PC-3 (cell line): ENCODE data around the gene LPIN1. TPM values are rescaled to one million over a fixed set of nuclear protein-coding genes. Genes with fewer than 3 reads are reported as not detected.

Experiments
- ATAC-seq: fragments of 200-7000 bp; cut with Tn5 transposase; 2 replicates; pipeline ENCODE4 v1.9.1; 2020; ENCODE audit warnings: mild to moderate bottlenecking, moderate library complexity
- BruUV-seq: library from RNA; stranded (reverse); fragments of 400-500 nt; replicated peaks from 2 replicates; lab custom pipeline; 2021; lab: Mats Ljungman, UMichigan
- CTCF ChIA-PET: fragments of 300-600 bp; sonication (Branson Sonifier 250); formaldehyde crosslinking; loops from one replicate; lab custom pipeline; 2022; ENCODE audit warnings: antibody characterized with exemption; lab: Charles Lee
- POLR2A ChIA-PET: fragments of 300-600 bp; sonication (Branson Sonifier 250); formaldehyde crosslinking; loops from one replicate; lab custom pipeline; 2022; ENCODE audit warnings: antibody characterized with exemption; ENCODE audit not compliant: unreplicated experiment; lab: Charles Lee
- DNase-seq: peaks from one replicate; pipeline ENCODE4 v3.0.0-alpha.2; 2015
- H2AFZ ChIP-seq: fragments of 300-600 bp; sonication (generic); 2 replicates; pipeline ENCODE4 v1.6.0; 2016; ENCODE audit warnings: antibody characterized with exemption, low read length
- H3F3A ChIP-seq: fragments of 300-600 bp; sonication (generic); one replicate; pipeline ENCODE4 v1.6.0; 2017; ENCODE audit warnings: antibody characterized with exemption, low read length, control low read depth, mild to moderate bottlenecking; ENCODE audit not compliant: unreplicated experiment
- H3K27ac ChIP-seq: fragments of 300-600 bp; sonication (generic); 2 replicates; pipeline ENCODE4 v1.5.1; 2016; ENCODE audit warnings: mild to moderate bottlenecking, low read length
- H3K27me3 ChIP-seq: fragments of 300-600 bp; sonication (generic); 2 replicates; pipeline ENCODE4 v1.6.1; 2016; ENCODE audit warnings: low read length, mixed read lengths
- H3K36me3 ChIP-seq: fragments of 300-600 bp; sonication (generic); 2 replicates; pipeline ENCODE4 v1.6.1; 2016; ENCODE audit warnings: low read depth, mixed run types, low read length, mixed read lengths
- H3K4me1 ChIP-seq: fragments of 300-600 bp; sonication (generic); 2 replicates; pipeline ENCODE4 v1.5.1; 2016; ENCODE audit warnings: low read length; ENCODE audit not compliant: insufficient read depth
- H3K4me2 ChIP-seq: fragments of 300-600 bp; sonication (generic); 2 replicates; pipeline ENCODE4 v1.6.0; 2016; ENCODE audit warnings: low read length
- H3K4me3 ChIP-seq: fragments of 300-600 bp; sonication (generic); 2 replicates; pipeline ENCODE4 v1.5.1; 2016; ENCODE audit warnings: mild to moderate bottlenecking, low read length, mixed read lengths
- H3K79me2 ChIP-seq: fragments of 300-600 bp; sonication (generic); 2 replicates; pipeline ENCODE4 v1.6.1; 2017; ENCODE audit warnings: low read length, mixed read lengths
- H3K9ac ChIP-seq: fragments of 300-600 bp; sonication (generic); 2 replicates; pipeline ENCODE4 v1.6.0; 2016; ENCODE audit warnings: mild to moderate bottlenecking, low read length
- H3K9me2 ChIP-seq: fragments of 300-600 bp; sonication (generic); replicated peaks from 2 replicates; pipeline ENCODE4 v1.6.1; 2016; ENCODE audit warnings: mixed run types, low read length, mixed read lengths
- H3K9me3 ChIP-seq: fragments of 300-600 bp; sonication (generic); 2 replicates; pipeline ENCODE4 v1.6.1; 2016; ENCODE audit warnings: low read length, mixed read lengths
- H4K20me1 ChIP-seq: fragments of 300-600 bp; sonication (generic); 2 replicates; pipeline ENCODE4 v1.6.1; 2016; ENCODE audit warnings: low read length, mixed read lengths
- CTCF ChIP-seq: fragments of 300-600 bp; sonication (generic); conservative IDR thresholded peaks from 2 replicates; pipeline ENCODE4 v1.5.1; 2017; ENCODE audit warnings: antibody characterized with exemption, low read depth, mild to moderate bottlenecking, low read length
- EZH2phosphoT487 ChIP-seq: fragments of 300-600 bp; sonication (generic); IDR thresholded peaks from 2 replicates; pipeline ENCODE4 v1.6.1; 2018; ENCODE audit warnings: mild to moderate bottlenecking, antibody characterized with exemption, low read length, borderline replicate concordance
- intact Hi-C: fragments of 100-400 bp; cut with micrococcal nuclease; formaldehyde crosslinking; loops from 2 replicates; pipeline ENCODE4 v1.9.0; 2023
- total RNA-seq: library from RNA; depleted of rRNA; stranded (reverse); fragments of >200 nt; gene quantifications from 2 replicates; pipeline ENCODE4 v1.2.3, GENCODE V29; 2014

The LPIN1 gene
- total RNA-seq, 1 experiment from 2014 or later = 40.9 TPM

- Histone ChIP-seq H3F3A (peaks cover 5% of the 10 kb centered on the region), H3K9me2 (no peaks in the 10 kb centered on the region), H3K4me3 (peak overlapping the region; percentile 57), H3K27me3 (no peaks in the 10 kb centered on the region), H3K27ac (peak overlapping the region; percentile 94), H2AFZ (peak overlapping the region; percentile 63), H3K36me3 (peaks cover 7% of the 10 kb centered on the region; the same call in 1 of the 2 replicates), H3K4me1 (peaks cover 23% of the 10 kb centered on the region), H3K9me3 (no peaks in the 10 kb centered on the region), H3K9ac (peak overlapping the region; percentile 81), H3K79me2 (no peaks in the 10 kb centered on the region), H3K4me2 (peak overlapping the region; percentile 81), H4K20me1 (no peaks in the 10 kb centered on the region)
- ChIA-PET POLR2A (interaction anchor here (0.6 to 0.7 kb wide), 5 partner anchors 327 to 889 kb away, joined by 3 to 11 read pairs (median 11); no protein-coding TSS in a partner anchor), CTCF (interaction anchor here (0.5 to 1.7 kb wide), 13 partner anchors 34 to 1180 kb away, joined by 3 to 15 read pairs (median 5); partner anchors contain the start of genes LPIN1 and TRIB2)
- TF ChIP-seq CTCF (peak; percentile 79), EZH2phosphoT487 (no peak)
- TSS peak; percentile 82 for BruUV-seq
- DNase-seq (peak; percentile 75), ATAC-seq (peak; percentile 33)
- intact Hi-C loops = no loop called here
Measured at GRCh38 chr2:11829324-11829946, 83.0 kb downstream of the LPIN1 start.

- Histone ChIP-seq H3K9ac (peak overlapping the region; percentile 81), H3K4me2 (peak overlapping the region; percentile 87), H3K4me1 (peaks cover 23% of the 10 kb centered on the region), H4K20me1 (no peaks in the 10 kb centered on the region), H3K9me3 (no peaks in the 10 kb centered on the region), H3K9me2 (no peaks in the 10 kb centered on the region), H2AFZ (peak overlapping the region; percentile 66), H3F3A (peaks cover 5% of the 10 kb centered on the region), H3K79me2 (no peaks in the 10 kb centered on the region), H3K4me3 (peak overlapping the region; percentile 58), H3K27me3 (no peaks in the 10 kb centered on the region), H3K36me3 (peaks cover 7% of the 10 kb centered on the region; the same call in 1 of the 2 replicates), H3K27ac (peak overlapping the region; percentile 94)
- ChIA-PET POLR2A (interaction anchor here (0.6 kb wide), 1 partner anchor 704 kb away, joined by 6 read pairs; no protein-coding TSS in a partner anchor), CTCF (interaction anchor here (0.6 to 1.7 kb wide), 10 partner anchors 34 to 1177 kb away, joined by 3 to 15 read pairs (median 6); partner anchors contain the start of gene TRIB2)
- DNase-seq = peak; percentile 98
- intact Hi-C loops = loop anchor here (1.0 to 10.0 kb wide), 14 partner anchors 33 to 1177 kb away; no protein-coding TSS in a partner anchor
- no peak for TF ChIP-seq EZH2phosphoT487
- peak; percentile 77 for TF ChIP-seq CTCF
- no TSS peak for BruUV-seq
- peak; percentile 85 for ATAC-seq
Measured at GRCh38 chr2:11829947-11830707, 83.7 kb downstream of the LPIN1 start.
